GM12878 (cell line): Measurements from ENCODE around the gene FANK1. TPM values are rescaled to one million over a fixed set of nuclear protein-coding genes. Genes with fewer than 3 reads are reported as not detected.

ENCODE experiments used
- ATAC-seq: fragments of 200-7000 bp; cut with Tn5 transposase; 3 replicates; pipeline ENCODE4 v1.9.1; 2020; ENCODE audit warnings: mild to moderate bottlenecking, moderate library complexity
- BruUV-seq: library from RNA; stranded (reverse); fragments of 400-500 nt; replicated peaks from 2 replicates; lab custom pipeline; 2021; lab: Mats Ljungman, UMichigan
- CTCF ChIA-PET: fragments of 300-600 bp; sonication (Branson Sonifier 250); formaldehyde crosslinking; extraction: SDS; loops from one replicate; lab custom pipeline; 2021; ENCODE audit warnings: inconsistent platforms; lab: Yijun Ruan, JAX
- POLR2A ChIA-PET: fragments of 350-600 bp; formaldehyde crosslinking; extraction: SDS; loops from one replicate; lab custom pipeline; 2021; ENCODE audit warnings: inconsistent platforms; lab: Charles Lee
- RAD21 ChIA-PET: fragments of 300-600 bp; sonication (Branson Sonifier 250); formaldehyde crosslinking; loops from one replicate; lab custom pipeline; 2023; ENCODE audit warnings: antibody characterized with exemption; ENCODE audit not compliant: unreplicated experiment; lab: Charles Lee
- SMC1A ChIA-PET: fragments of 300-600 bp; sonication (Branson Sonifier 250); formaldehyde crosslinking; loops from one replicate; lab custom pipeline; 2023; ENCODE audit not compliant: unreplicated experiment, uncharacterized antibody; lab: Charles Lee
- DNase-seq: peaks from one replicate; pipeline ENCODE4 v3.0.0-alpha.2; 2011; ENCODE audit warnings: low read depth, low spot score
- FAIRE-seq: peaks from 3 replicates; lab custom pipeline; 2011; peaks lifted over from hg19 to GRCh38; lab: Jason Lieb, UNC
- H2AFZ ChIP-seq: 2 replicates; pipeline ENCODE4 v1.6.0; 2011; ENCODE audit warnings: low read depth, low read length, control low read depth; ENCODE audit not compliant: control insufficient read depth
- H3K27ac ChIP-seq: 2 replicates; pipeline ENCODE4 v1.5.1; 2011; ENCODE audit warnings: control low read depth; ENCODE audit not compliant: control insufficient read depth, insufficient read depth
- H3K27me3 ChIP-seq, 2 experiments: replicated peaks in 1 of 2; 2 replicates each; pipeline versions ENCODE4 v1.6.0 to v1.6.1; 2011; ENCODE audit warnings: low read length in 1 of 2; ENCODE audit not compliant: control insufficient read depth in 2 of 2, insufficient read depth in 2 of 2
- H3K36me3 ChIP-seq, 2 experiments: 2 replicates each; pipeline ENCODE4 v1.5.1; 2011; ENCODE audit warnings: low read length in 1 of 2; ENCODE audit not compliant: control insufficient read depth in 2 of 2, insufficient read depth in 2 of 2
- H3K4me1 ChIP-seq: 2 replicates; pipeline ENCODE4 v1.6.1; 2011; ENCODE audit warnings: mild to moderate bottlenecking, low read length, moderate library complexity, mixed read lengths; ENCODE audit not compliant: control insufficient read depth, insufficient read depth
- H3K4me2 ChIP-seq: 2 replicates; pipeline ENCODE4 v1.6.0; 2011; ENCODE audit warnings: control low read depth; ENCODE audit not compliant: control insufficient read depth, insufficient read depth
- H3K4me3 ChIP-seq: fragments of 200-600 bp; sonication (generic); 2 replicates; pipeline ENCODE4 v1.5.1; 2016
- H3K79me2 ChIP-seq: 2 replicates; pipeline ENCODE4 v1.6.0; 2011; ENCODE audit warnings: low read length; ENCODE audit not compliant: control insufficient read depth, insufficient read depth
- H3K9ac ChIP-seq: 2 replicates; pipeline ENCODE4 v1.8.0; 2011; ENCODE audit warnings: low read length, control low read depth, mixed read lengths; ENCODE audit not compliant: control insufficient read depth, insufficient read depth
- H3K9me3 ChIP-seq: replicated peaks from 3 replicates; pipeline ENCODE4 v1.5.1; 2011; ENCODE audit warnings: mild to moderate bottlenecking, low read length; ENCODE audit not compliant: control insufficient read depth, insufficient read depth
- H4K20me1 ChIP-seq: 2 replicates; pipeline ENCODE4 v1.6.0; 2011; ENCODE audit not compliant: control insufficient read depth, insufficient read depth
- ATF3 ChIP-seq: IDR thresholded peaks from 2 replicates; pipeline ENCODE4 v1.6.1; 2011; ENCODE audit warnings: low read depth, mild to moderate bottlenecking, low read length, moderate library complexity, borderline replicate concordance; ENCODE audit errors: extremely low read depth
- BCL11A ChIP-seq: IDR thresholded peaks from 2 replicates; pipeline ENCODE4 v1.6.1; 2011; ENCODE audit warnings: low read depth, low read length
- CEBPZ ChIP-seq: fragments of 150-350 bp; IDR thresholded peaks from 2 replicates; pipeline ENCODE4 v1.6.1; 2016; ENCODE audit warnings: low read depth, low read length
- ELK1 ChIP-seq: IDR thresholded peaks from 2 replicates; pipeline ENCODE4 v1.6.1; 2012; ENCODE audit warnings: low read depth, low read length, improper control_type of control experiment
- FOXK2 ChIP-seq: fragments of 450-650 bp; IDR thresholded peaks from 2 replicates; pipeline ENCODE4 v1.6.1; 2017; ENCODE audit warnings: mild to moderate bottlenecking, moderate library complexity
- HDAC2 ChIP-seq: fragments of 200-600 bp; sonication (generic); IDR thresholded peaks from 2 replicates; pipeline ENCODE4 v1.6.1; 2017
- JUND ChIP-seq: IDR thresholded peaks from 2 replicates; pipeline ENCODE4 v1.6.1; 2012; ENCODE audit warnings: low read depth, mild to moderate bottlenecking, low read length, improper control_type of control experiment, moderate library complexity
- KLF5 ChIP-seq: fragments of 450-650 bp; IDR thresholded peaks from 2 replicates; pipeline ENCODE4 v1.6.1; 2014; ENCODE audit warnings: mild to moderate bottlenecking; ENCODE audit not compliant: partially characterized antibody
- NRF1 ChIP-seq: conservative IDR thresholded peaks from 2 replicates; pipeline ENCODE4 v1.6.1; 2011; ENCODE audit warnings: mild to moderate bottlenecking, low read depth, low read length, improper control_type of control experiment
- PAX8 ChIP-seq: fragments of 450-650 bp; IDR thresholded peaks from 2 replicates; pipeline ENCODE4 v1.6.1; 2017; ENCODE audit warnings: mild to moderate bottlenecking, moderate library complexity
- POLR2AphosphoS5 ChIP-seq: IDR thresholded peaks from 2 replicates; pipeline ENCODE4 v1.6.1; 2011; ENCODE audit warnings: mild to moderate bottlenecking, low read length, inconsistent platforms
- RUNX3 ChIP-seq: IDR thresholded peaks from 2 replicates; pipeline ENCODE4 v1.6.1; 2012; ENCODE audit warnings: low read length, inconsistent platforms
- SIN3A ChIP-seq: IDR thresholded peaks from 2 replicates; pipeline ENCODE4 v1.6.1; 2012; ENCODE audit warnings: low read depth, low read length, improper control_type of control experiment
- SMAD1 ChIP-seq: fragments of 450-650 bp; IDR thresholded peaks from 2 replicates; pipeline ENCODE4 v1.6.1; 2018; ENCODE audit warnings: mild to moderate bottlenecking, low read depth; ENCODE audit not compliant: partially characterized antibody
- TCF12 ChIP-seq: IDR thresholded peaks from 2 replicates; pipeline ENCODE4 v1.6.1; 2011; ENCODE audit warnings: low read depth, mild to moderate bottlenecking, low read length
- ZNF24 ChIP-seq: fragments of 450-650 bp; IDR thresholded peaks from 2 replicates; pipeline ENCODE4 v1.6.1; 2017; ENCODE audit warnings: antibody characterized with exemption, mild to moderate bottlenecking
- WGBS: methylation state at CpG from one replicate; pipeline ENCODE4 v1.1.6; 2016; ENCODE audit warnings: low lambda C conversion rate; ENCODE audit not compliant: insufficient replicate concordance, insufficient coverage; ENCODE audit errors: missing lambda C conversion rate; 5-methylcytosine and 5-hydroxymethylcytosine counted together
- in situ Hi-C: fragments of 300-500 bp; cut with MboI; formaldehyde crosslinking; loops from 9 replicates; pipeline ENCODE4 v1.14.3; 2018; ENCODE audit warnings: mixed read lengths
- intact Hi-C: fragments of 100-400 bp; cut with micrococcal nuclease; formaldehyde crosslinking; loops from one replicate; pipeline ENCODE4 v1.14.2; 2022; ENCODE audit not compliant: unreplicated experiment
- polyA plus RNA-seq, 11 experiments: library from polyadenylated mRNA; depleted of rRNA in 4 of 11; unstranded in 6 of 11; stranded (reverse) in 5 of 11; fragments of >200 nt; fragmentation: Nextera tagmentation in 4 of 11; fragmentation: Illumina TruSeq in 1 of 11; extraction: Ambion mirVana in 4 of 11; extraction: Trizol in 1 of 11; gene quantifications; 1 replicate in 1 of 11; 2 replicates in 10 of 11; pipeline versions ENCODE4 v1.2.1 to v1.2.3, GENCODE V29; 2011 to 2016; ENCODE audit warnings: inconsistent platforms in 2 of 11, missing spikeins in 2 of 11, low read depth in 1 of 11
- total RNA-seq, 4 experiments: library from RNA; depleted of rRNA in 3 of 4; stranded (reverse); fragments of >200 nt in 3 of 4; fragmentation: Illumina TruSeq in 1 of 4; extraction: Trizol in 1 of 4; gene quantifications; 2 replicates each; pipeline versions ENCODE4 v1.2.1 to v1.2.3, GENCODE V29; 2013 to 2021
- TF ChIP-seq, protein P1 (sequence below): IDR thresholded peaks from 2 replicates; pipeline ENCODE4 v1.6.1; 2011; ENCODE audit warnings: borderline replicate concordance, low read depth, mild to moderate bottlenecking, moderate library complexity, low read length; ENCODE audit not compliant: insufficient read depth, poor library complexity, severe bottlenecking
- TF ChIP-seq, protein P2 (sequence below): fragments of 450-650 bp; IDR thresholded peaks from 2 replicates; pipeline ENCODE4 v1.6.1; 2017; ENCODE audit warnings: low read depth, mild to moderate bottlenecking, moderate library complexity

Gene FANK1
- total and polyA plus RNA-seq, 10 of the 15 experiments (the other 5 are each of a cell fraction or from before 2014, with no cell fraction given), result 0.07 to 0.16 (median 0.13) TPM; not detected in 6

DNA sequence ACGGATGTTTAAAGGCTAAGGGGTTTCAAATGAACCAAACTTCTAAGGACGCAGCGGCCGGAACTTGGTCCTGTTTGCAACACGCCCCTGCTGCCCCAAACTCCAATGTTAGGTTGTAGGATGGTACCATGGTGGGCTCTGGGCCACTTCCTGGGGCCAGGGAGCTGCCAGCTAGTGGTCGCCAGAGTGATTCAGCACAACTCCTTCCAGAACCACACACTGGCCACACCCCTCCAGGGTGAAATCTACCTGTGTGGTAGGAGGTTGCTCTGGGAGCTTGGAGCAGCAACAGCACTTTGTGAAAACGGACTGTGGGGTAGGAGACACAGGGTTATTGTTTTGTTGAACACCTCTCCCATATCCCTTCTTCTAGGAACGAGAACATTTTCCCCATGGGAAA lies 161.1 kb downstream of the FANK1 start (continued):
- TF ChIP-seq, protein P1, sequence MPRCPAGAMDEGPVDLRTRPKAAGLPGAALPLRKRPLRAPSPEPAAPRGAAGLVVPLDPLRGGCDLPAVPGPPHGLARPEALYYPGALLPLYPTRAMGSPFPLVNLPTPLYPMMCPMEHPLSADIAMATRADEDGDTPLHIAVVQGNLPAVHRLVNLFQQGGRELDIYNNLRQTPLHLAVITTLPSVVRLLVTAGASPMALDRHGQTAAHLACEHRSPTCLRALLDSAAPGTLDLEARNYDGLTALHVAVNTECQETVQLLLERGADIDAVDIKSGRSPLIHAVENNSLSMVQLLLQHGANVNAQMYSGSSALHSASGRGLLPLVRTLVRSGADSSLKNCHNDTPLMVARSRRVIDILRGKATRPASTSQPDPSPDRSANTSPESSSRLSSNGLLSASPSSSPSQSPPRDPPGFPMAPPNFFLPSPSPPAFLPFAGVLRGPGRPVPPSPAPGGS, result no peak
- TF ChIP-seq JUND (no peak), ELK1 (no peak), TCF12 (no peak), POLR2AphosphoS5 (no peak), RUNX3 (no peak)

GRCh38 chr10:126058104-126058503 lies 161.7 kb downstream of the FANK1 start:
- SMC1A ChIA-PET, result no interaction called here
- Histone ChIP-seq H3K36me3 (no peaks in the 10 kb centered on the region), H4K20me1 (no peaks in the 10 kb centered on the region), H3K27ac (no peak overlapping the region), H3K4me2 (no peak overlapping the region), H2AFZ (no peak overlapping the region), H3K4me1 (no peaks in the 10 kb centered on the region), H3K9me3 (no peaks in the 10 kb centered on the region), H3K27me3 (no peaks in the 10 kb centered on the region), H3K4me3 (no peak overlapping the region), H3K9ac (no peak overlapping the region), H3K79me2 (no peaks in the 10 kb centered on the region)
- intact Hi-C loops (no loop called here), in situ Hi-C loops (no loop called here)
- CTCF ChIA-PET, result no interaction called here
- POLR2A ChIA-PET, result no interaction called here
- FAIRE-seq (no peak), ATAC-seq (no peak), DNase-seq (no peak)
- 15% methylated on average over 6 of the region's 6 CpGs for WGBS
- BruUV-seq, result no TSS peak
- RAD21 ChIA-PET, result no interaction called here
- TF ChIP-seq NRF1, result no peak
- no peak for TF ChIP-seq ZNF24
- TF ChIP-seq PAX8, result no peak
- no peak for TF ChIP-seq KLF5
- TF ChIP-seq ATF3, result no peak
- no peak for TF ChIP-seq SIN3A
- no peak for TF ChIP-seq FOXK2
- no peak for TF ChIP-seq CEBPZ
- no peak for TF ChIP-seq HDAC2
- TF ChIP-seq, protein P2, sequence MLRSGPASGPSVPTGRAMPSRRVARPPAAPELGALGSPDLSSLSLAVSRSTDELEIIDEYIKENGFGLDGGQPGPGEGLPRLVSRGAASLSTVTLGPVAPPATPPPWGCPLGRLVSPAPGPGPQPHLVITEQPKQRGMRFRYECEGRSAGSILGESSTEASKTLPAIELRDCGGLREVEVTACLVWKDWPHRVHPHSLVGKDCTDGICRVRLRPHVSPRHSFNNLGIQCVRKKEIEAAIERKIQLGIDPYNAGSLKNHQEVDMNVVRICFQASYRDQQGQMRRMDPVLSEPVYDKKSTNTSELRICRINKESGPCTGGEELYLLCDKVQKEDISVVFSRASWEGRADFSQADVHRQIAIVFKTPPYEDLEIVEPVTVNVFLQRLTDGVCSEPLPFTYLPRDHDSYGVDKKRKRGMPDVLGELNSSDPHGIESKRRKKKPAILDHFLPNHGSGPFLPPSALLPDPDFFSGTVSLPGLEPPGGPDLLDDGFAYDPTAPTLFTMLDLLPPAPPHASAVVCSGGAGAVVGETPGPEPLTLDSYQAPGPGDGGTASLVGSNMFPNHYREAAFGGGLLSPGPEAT, result no peak
- no peak for TF ChIP-seq BCL11A
- TF ChIP-seq SMAD1, result no peak
